IPS-15b (cell line): ENCODE data around the gene CBLN3.

Source experiments
- H3K27me3 ChIP-seq: one replicate; pipeline ENCODE4 v1.6.1; 2013; ENCODE audit warnings: low read length; ENCODE audit not compliant: control insufficient read depth, insufficient read depth
- H3K36me3 ChIP-seq: one replicate; pipeline ENCODE4 v1.6.1; 2013; ENCODE audit warnings: low read length; ENCODE audit not compliant: control insufficient read depth, insufficient read depth
- H3K4me1 ChIP-seq: one replicate; pipeline ENCODE4 v1.6.1; 2013; ENCODE audit warnings: mild to moderate bottlenecking, low read length; ENCODE audit not compliant: control insufficient read depth, insufficient read depth
- H3K4me3 ChIP-seq: one replicate; pipeline ENCODE4 v1.5.1; 2013; ENCODE audit warnings: low read depth, low read length
- H3K9ac ChIP-seq: one replicate; pipeline ENCODE4 v1.6.1; 2013; ENCODE audit warnings: low read depth, mild to moderate bottlenecking, low read length
- H3K9me3 ChIP-seq: one replicate; pipeline ENCODE4 v1.6.1; 2013; ENCODE audit warnings: mild to moderate bottlenecking, low read length; ENCODE audit not compliant: control insufficient read depth, insufficient read depth

Gene CBLN3

DNA sequence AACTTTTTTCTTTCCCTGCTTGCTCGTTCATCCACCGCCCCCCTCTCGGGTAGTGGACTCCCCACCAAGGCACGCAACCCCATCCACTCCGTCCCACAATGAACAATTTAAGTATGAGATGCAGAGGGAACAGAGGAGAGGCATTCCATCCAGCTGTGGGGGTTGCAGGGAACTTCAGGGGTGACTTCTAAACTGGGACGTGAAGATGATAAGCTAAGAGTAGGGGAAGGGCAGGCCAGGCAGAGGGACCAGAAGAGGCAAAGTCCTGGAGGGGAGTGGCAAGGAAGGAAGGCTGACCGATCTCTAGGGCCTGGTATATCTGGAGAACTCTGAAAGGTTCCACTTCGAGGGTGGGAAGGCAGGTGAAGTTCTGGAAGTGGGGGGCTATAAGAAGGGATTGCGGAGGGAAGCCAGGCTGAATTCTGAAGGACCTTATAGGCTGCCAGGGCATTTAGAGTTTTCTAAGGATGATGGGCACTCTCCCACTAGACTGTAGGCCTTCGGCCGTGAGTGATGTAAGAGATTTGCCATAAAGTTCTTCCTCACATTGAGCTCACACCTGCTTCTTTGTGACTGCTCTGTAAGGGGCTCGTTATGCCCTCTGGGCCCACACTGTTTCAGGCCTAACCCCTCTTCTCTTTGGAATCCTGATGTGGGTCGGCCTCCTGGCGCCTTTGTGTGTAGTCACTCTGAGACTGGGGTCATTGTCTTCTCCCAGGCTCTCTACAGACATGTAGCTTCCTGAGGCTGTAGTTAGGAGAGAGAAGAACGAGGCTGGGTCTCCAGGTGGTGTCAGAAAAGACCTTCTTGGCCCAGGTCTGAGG lies 49.3 kb downstream of the CBLN3 start:
- H3K9ac ChIP-seq, result no peak overlapping the region
- no peaks in the 10 kb centered on the region for H3K9me3 ChIP-seq
- H3K4me1 ChIP-seq, result peaks cover 14% of the 10 kb centered on the region
- no peaks in the 10 kb centered on the region for H3K27me3 ChIP-seq
- H3K4me3 ChIP-seq, result no peak overlapping the region
- H3K36me3 ChIP-seq, result no peaks in the 10 kb centered on the region

DNA sequence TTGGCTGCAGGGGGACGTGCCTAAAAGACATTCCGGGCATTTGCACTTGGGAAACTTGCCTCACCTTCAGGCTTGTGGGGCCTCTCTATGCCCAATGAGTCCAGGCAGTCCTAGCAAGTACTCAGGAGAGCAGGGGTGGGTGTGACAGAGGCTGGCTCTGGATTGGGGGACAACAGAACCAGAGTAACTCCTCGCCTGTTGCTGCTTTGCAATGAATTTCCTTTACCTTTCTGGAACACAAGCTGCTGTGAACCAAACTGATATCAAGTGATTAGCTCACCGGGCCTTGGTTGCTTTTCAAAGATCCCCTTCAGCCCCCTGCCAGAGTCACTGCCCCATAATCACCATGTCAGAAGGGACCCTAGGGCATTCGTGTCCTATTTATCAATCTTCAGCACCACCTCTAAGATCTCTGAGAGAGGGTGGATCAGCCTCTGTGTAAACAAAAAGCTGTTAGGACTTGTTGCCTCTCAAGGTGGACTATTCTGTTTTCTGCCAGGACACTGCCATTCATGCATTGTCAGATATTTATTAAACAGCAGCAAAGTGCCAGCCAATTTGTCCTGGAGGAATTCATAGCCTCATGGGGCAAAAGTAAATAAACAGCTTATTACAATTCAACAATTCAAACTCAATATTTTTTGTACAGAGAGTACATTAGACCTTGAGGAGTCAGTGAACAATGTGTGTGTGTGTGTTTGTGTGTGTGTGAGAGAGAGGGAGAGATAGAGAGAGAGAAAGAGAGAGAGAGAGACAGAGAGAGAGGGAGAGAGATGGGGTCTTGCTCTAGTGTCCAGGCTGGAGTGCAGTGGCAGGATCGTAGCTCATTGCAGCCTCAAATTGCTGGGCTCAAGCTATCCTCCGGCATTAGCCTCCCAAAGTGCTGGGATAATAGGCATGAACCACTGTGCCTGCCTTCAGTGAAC lies 50.2 kb downstream of the CBLN3 start:
- H3K36me3 ChIP-seq, result no peaks in the 10 kb centered on the region
- no peak overlapping the region for H3K9ac ChIP-seq
- peaks cover 14% of the 10 kb centered on the region for H3K4me1 ChIP-seq
- no peak overlapping the region for H3K4me3 ChIP-seq
- H3K9me3 ChIP-seq, result no peaks in the 10 kb centered on the region
- no peaks in the 10 kb centered on the region for H3K27me3 ChIP-seq

DNA sequence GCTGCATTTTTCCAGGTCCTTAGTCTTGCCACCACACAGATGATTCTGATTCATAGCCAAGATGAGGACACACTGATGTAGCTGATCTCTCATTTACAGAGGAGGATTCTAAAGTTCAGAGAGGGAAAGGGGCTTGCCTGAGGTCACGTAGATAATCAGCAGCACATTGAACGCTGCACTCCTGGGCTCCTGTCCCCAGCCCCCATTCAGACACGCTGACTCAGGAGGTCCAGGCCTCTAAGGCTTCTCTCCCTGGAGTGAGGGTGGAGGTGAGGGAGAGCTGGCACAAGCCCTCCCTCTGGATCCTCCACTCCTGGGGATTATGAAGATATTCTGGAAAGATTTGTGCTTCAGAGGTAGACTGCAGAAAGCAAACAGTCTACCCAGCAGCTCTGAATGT lies 51.1 kb downstream of the CBLN3 start:
- Histone ChIP-seq H3K9me3 (no peaks in the 10 kb centered on the region), H3K36me3 (peaks cover 6% of the 10 kb centered on the region), H3K9ac (no peak overlapping the region), H3K4me1 (peaks cover 14% of the 10 kb centered on the region), H3K27me3 (no peaks in the 10 kb centered on the region), H3K4me3 (no peak overlapping the region)

DNA sequence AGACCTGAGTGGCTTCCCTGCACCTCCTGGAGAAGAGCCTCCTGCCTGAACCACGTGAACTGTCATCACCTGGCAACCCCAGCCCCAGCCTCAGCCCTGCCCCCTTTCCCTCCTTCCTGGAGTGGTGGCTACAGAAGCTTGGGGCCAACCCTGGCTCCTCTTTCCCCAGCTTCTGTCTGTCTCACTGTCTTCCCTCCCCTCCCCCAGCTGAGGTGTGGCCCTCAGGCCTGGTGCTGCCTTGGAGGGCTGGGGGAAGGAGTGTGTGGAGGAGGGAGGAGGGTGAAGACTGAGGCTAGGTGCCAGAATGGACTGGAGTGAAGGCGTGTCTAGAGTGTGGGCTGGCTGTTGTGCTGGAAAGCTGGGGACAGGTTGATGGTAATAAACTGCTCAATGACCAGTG lies 51.8 kb downstream of the CBLN3 start:
- Histone ChIP-seq H3K27me3 (no peaks in the 10 kb centered on the region), H3K4me3 (peak overlapping the region; percentile 18), H3K36me3 (peaks cover 11% of the 10 kb centered on the region), H3K4me1 (peaks cover 14% of the 10 kb centered on the region), H3K9me3 (no peaks in the 10 kb centered on the region), H3K9ac (no peak overlapping the region)

DNA sequence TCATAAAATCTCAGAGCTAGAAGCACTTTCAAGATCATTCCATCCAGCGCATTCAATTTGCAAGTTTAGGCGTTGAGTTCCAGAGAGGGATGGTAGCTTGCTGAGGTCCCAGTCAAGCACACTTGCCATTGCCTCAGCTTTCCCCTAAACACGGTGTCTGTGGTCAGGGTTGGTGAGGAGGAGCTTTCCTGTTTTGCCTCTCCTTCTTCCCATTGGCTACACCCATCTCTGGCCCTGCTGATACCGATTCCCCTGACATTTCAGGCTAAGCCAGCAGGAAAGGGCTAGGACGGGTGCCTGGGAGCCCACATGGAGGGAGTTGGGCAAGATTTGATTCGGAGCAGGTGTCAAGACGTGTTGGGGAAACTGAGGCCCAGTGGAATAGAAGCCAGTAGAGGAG lies 52.3 kb downstream of the CBLN3 start:
- Histone ChIP-seq H3K4me1 (peaks cover 14% of the 10 kb centered on the region), H3K9me3 (no peaks in the 10 kb centered on the region), H3K4me3 (peak overlapping the region; percentile 45), H3K27me3 (no peaks in the 10 kb centered on the region), H3K36me3 (peaks cover 14% of the 10 kb centered on the region), H3K9ac (no peak overlapping the region)
